HG03432 (cell line): ENCODE data around the gene IL17RE.

Experiments used
- ATAC-seq: cut with Tn5 transposase; IDR thresholded peaks from one replicate; pipeline ENCODE4 v1.9.1; 2021; ENCODE audit warnings: mild to moderate bottlenecking, moderate library complexity; ENCODE audit not compliant: unreplicated experiment

The IL17RE gene

GRCh38 chr3:9951598-9951961, 48.9 kb downstream of the IL17RE start:
- peak; percentile 12 for ATAC-seq

GRCh38 chr3:9951962-9952805, 49.5 kb downstream of the IL17RE start, which contains the start of gene PRRT3:
PRRT3 (minus strand) TSS chr3:9952408; CDS start chr3:9950115, 2,293 bp downstream.
- ATAC-seq, result peak; percentile 80

DNA sequence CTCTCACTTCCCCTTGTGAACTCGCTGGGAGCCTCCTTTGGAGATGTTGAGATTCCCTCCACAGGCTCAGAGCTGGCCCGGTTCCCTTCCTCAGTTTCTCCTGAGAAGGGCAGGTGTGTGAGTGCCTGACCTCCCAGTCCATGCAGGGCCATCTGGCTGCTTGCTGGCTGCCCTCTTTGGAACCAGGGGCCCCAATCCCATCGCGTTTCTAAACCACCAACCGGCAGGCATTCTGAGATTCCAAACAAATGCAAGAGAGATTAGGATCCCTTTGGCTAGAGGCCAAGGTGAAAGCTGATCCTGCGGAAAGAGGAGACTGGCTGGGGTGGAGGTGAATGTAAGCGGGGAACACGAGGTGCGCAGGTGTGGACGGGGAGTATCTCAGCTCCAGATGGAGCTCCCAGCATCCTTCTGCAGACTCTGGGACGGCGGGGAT, 52.4 kb downstream of the IL17RE start:
- ATAC-seq, result no peak

GRCh38 chr3:9955611-9956352, 53.1 kb downstream of the IL17RE start:
- ATAC-seq, result no peak

DNA sequence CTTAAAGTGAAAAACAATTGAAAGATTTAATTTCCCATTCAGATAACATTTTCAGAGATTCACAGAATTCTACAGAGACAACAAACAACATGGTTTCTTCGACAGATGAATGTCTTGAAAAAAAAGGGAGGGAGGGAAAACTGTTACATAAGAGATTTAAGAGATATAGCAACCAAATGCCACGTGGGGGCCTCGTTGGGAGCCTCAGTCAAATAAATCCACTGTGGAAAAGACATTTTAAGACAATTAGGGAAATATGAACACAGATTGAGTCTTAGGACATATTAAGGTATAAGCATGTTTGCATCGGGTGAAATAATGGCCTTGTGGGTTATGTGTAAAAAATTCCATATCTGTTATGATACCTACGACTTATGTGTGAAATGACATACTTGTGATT, 54.6 kb downstream of the IL17RE start:
- no peak for ATAC-seq

DNA sequence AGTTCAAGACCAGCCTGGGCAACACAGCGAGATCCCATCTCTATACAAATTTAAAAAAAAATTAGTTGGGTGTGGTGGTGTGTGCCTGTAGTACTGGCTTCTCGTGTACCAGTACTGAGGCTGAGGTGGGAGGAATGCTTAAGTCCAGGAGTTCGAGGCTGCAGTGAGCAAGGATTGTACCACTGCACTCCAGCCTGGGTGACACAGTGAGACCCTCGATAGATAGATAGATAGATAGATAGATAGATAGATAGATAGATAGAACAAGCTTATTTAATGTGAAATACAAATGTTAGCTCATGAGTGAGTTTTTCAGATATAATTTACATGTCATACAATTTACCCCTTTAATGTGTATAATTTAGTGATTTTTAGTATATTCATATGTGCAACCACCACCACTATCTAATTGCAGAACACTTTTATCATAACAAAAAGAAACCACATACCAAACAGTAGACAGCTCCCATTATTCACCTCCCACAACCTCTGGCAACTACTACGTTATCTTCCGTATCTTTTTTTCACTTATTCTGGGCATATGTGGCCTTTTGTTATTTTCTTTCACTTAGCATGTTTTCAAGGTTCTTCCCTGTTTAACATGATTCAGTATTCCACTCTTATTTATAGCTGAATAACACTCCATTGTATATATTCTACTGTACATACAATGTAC, 62.7 kb downstream of the IL17RE start:
- no peak for ATAC-seq
